Measurements from ENCODE around the gene P2RY6.

DNA sequence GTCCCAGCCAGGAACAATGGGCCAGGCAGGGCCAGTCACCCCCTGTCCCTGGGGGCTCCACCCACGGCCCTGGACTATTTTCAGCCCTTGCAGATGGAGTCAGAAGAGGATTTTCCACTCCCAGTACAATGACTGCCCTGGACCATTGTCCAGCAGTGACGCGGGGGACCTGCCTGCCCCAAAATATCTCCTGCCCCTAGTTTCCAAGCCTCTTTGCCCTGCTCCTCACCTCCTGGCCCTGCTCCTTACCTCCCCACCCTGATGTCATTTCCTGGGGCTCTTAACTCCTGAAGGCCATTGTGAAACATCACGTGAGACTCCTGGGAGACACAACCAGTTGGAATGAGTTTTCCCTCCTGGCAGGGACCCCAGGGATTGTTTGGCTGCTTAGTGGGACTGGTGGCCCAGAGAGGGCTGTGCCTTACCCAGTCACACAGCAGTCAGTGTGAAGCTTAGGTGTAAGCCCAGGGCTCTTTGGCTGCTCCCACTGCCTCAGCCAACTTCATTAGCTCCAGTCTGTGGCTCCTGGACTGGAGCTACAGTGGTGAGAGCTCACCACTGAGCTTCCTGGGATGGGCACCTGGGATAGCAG lies 31.9 kb upstream of the P2RY6 start:
- TF ChIP-seq, protein P1, sequence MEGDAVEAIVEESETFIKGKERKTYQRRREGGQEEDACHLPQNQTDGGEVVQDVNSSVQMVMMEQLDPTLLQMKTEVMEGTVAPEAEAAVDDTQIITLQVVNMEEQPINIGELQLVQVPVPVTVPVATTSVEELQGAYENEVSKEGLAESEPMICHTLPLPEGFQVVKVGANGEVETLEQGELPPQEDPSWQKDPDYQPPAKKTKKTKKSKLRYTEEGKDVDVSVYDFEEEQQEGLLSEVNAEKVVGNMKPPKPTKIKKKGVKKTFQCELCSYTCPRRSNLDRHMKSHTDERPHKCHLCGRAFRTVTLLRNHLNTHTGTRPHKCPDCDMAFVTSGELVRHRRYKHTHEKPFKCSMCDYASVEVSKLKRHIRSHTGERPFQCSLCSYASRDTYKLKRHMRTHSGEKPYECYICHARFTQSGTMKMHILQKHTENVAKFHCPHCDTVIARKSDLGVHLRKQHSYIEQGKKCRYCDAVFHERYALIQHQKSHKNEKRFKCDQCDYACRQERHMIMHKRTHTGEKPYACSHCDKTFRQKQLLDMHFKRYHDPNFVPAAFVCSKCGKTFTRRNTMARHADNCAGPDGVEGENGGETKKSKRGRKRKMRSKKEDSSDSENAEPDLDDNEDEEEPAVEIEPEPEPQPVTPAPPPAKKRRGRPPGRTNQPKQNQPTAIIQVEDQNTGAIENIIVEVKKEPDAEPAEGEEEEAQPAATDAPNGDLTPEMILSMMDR (IDR thresholded peaks at IDR 0.05) = no peak
- TF ChIP-seq EP300 (IDR thresholded peaks at IDR 0.05) (no peak), POLR2AphosphoS5 (IDR thresholded peaks at IDR 0.05) (peak in 1 of 4 donors; percentile 21)
